ENCODE results near the gene TMEM170A.
A peak's percentile ranks its signal among the peaks of the same experiment; 100 is the strongest.

TMEM170A gene

GRCh38 chr16:75497558-75497957 is 33.1 kb upstream of the TMEM170A start:
- TF ChIP-seq, protein P1, sequence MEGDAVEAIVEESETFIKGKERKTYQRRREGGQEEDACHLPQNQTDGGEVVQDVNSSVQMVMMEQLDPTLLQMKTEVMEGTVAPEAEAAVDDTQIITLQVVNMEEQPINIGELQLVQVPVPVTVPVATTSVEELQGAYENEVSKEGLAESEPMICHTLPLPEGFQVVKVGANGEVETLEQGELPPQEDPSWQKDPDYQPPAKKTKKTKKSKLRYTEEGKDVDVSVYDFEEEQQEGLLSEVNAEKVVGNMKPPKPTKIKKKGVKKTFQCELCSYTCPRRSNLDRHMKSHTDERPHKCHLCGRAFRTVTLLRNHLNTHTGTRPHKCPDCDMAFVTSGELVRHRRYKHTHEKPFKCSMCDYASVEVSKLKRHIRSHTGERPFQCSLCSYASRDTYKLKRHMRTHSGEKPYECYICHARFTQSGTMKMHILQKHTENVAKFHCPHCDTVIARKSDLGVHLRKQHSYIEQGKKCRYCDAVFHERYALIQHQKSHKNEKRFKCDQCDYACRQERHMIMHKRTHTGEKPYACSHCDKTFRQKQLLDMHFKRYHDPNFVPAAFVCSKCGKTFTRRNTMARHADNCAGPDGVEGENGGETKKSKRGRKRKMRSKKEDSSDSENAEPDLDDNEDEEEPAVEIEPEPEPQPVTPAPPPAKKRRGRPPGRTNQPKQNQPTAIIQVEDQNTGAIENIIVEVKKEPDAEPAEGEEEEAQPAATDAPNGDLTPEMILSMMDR (IDR thresholded peaks at IDR 0.05; ENCODE audit: insufficient read depth, low read depth, low read length, missing control alignments), result no peak
- H3K4me3 ChIP-seq (ENCODE audit: low read length), result no peak overlapping the region
- no peak for DNase-seq (ENCODE audit: low read depth)

- peak within 1 kb of the TSS; percentile 14 for H3K4me3 ChIP-seq (ENCODE audit: low read length)
- no peak for DNase-seq (ENCODE audit: low read depth)
- TF ChIP-seq, protein P1 (IDR thresholded peaks at IDR 0.05; ENCODE audit: insufficient read depth, low read depth, low read length, missing control alignments), result no peak
Measured at GRCh38 chr16:75495076-75495674, 30.7 kb upstream of the TMEM170A start, which contains the start of gene CHST6. CHST6 (minus strand) TSS chr16:75495441; CDS start chr16:75479828, 15,613 bp downstream.

- TF ChIP-seq, protein P1 (IDR thresholded peaks at IDR 0.05; ENCODE audit: insufficient read depth, low read depth, low read length, missing control alignments), result no peak
- no peak for DNase-seq (ENCODE audit: low read depth)
- peak overlapping the region; percentile 14 for H3K4me3 ChIP-seq (ENCODE audit: low read length)
Measured at GRCh38 chr16:75494661-75495075, 30.2 kb upstream of the TMEM170A start.

GRCh38 chr16:75494184-75494583 is 29.7 kb upstream of the TMEM170A start:
- H3K4me3 ChIP-seq (ENCODE audit: low read length), result no peak overlapping the region
- TF ChIP-seq, protein P1 (IDR thresholded peaks at IDR 0.05; ENCODE audit: insufficient read depth, low read depth, low read length, missing control alignments), result no peak
- DNase-seq (ENCODE audit: low read depth), result no peak

DNA sequence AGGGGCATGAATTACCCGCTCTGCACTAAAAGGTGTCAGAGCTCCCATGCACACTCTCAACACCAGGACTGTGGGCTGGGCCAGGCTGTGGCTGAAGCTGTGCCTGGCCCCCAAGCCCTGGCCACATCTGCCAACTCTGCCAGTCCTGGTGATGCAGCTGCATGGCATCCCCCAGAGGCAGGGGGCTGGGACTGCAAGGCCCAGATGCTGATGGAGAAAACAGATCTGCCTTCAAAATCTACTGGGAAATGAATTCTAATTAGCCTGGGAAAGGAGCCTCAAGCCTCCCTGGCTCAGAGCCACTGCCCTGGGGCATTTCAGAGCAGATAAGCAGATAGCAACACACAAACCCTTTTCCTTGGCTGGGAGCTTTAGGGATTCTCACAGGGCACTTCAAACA is 27.4 kb upstream of the TMEM170A start:
- H3K4me3 ChIP-seq (ENCODE audit: low read length), result no peak overlapping the region
- no peak for DNase-seq (ENCODE audit: low read depth)
- TF ChIP-seq, protein P1 (IDR thresholded peaks at IDR 0.05; ENCODE audit: insufficient read depth, low read depth, low read length, missing control alignments), result no peak

GRCh38 chr16:75488322-75488721 is 23.8 kb upstream of the TMEM170A start:
- DNase-seq (ENCODE audit: low read depth), result no peak
- TF ChIP-seq, protein P1 (IDR thresholded peaks at IDR 0.05; ENCODE audit: insufficient read depth, low read depth, low read length, missing control alignments), result no peak
- no peak overlapping the region for H3K4me3 ChIP-seq (ENCODE audit: low read length)
